SW480 (cell line): ENCODE data around the gene DNASE1L2.

Experiments
- DNase-seq: peaks from one replicate; pipeline ENCODE4 v3.0.0-alpha.2; 2016; ENCODE audit warnings: low spot score

Gene DNASE1L2

DNA sequence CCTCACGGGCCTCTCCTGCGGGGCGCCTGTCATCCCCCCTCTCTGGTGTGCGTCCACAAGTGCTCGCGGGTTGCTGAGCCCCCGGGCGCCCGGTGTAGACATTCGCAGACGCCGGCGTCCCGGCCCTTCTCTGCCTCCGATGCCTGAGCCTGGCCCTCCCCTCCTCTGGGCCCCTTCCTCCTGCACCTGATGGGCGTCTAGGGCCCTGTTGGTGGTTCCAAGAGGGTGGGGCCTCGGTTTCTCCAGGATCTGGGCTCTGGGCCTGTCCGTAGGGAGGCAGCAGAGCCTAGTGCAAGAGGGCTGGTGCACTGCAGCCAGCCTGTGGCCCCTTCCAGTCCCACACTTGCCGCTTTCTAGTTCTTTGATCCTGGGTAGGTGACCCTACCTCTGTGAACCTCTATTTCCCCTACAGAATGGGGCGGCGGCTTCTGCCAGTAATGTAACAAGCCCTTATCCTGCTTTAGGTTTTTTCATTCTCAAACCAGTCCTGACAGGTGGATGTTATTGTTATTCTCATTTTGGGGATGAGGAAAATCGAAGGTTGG lies 12.2 kb upstream of the DNASE1L2 start:
- DNase-seq = peak; percentile 64

DNA sequence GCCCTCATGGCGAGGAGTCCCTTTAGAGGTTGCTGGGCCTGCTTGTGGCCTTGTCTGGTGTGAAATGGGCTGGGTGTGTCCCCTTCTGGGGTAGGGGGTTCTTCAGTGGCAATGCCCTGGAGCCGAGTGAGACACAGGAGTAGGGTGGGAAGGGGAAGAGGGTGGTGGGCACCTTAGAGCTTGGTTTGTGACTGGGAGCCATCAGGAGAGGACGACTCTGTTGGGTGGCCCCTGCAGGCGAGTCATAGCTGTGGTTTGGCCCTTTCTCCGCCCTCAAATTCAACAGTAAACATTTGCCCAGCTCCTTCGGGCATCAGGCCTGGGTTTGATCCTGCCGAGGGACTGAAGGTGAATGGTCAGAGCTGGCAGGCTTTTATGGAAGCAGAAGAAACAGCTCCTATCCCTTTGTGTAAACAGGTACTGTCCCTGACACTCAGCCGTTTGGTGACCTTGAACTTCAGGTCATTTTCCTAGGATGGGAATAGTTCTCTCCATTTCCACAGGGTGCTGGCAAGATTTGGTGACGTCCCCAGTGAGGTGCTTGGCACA lies 9.9 kb upstream of the DNASE1L2 start:
- peak; percentile 36 for DNase-seq

DNA sequence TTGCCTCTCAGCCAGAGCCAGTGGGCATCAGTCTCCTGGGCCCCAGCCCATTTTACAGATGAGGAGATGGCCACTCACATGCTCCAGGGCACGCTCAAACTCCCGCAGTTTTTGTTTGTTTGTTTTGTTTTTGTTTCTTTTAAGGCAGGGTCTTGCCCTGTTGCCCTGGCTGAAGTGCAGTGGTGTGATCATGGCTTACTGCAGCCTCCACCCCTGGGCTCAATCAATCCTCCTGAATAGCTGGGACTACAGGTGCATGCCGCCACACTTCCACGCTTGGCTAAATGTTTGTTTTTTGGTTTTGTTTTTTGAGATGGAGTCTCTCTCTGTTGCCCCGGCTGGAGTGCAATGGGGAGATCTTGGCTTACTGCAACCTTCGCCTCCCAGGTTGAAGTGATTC lies 9.3 kb upstream of the DNASE1L2 start:
- no peak for DNase-seq

DNA sequence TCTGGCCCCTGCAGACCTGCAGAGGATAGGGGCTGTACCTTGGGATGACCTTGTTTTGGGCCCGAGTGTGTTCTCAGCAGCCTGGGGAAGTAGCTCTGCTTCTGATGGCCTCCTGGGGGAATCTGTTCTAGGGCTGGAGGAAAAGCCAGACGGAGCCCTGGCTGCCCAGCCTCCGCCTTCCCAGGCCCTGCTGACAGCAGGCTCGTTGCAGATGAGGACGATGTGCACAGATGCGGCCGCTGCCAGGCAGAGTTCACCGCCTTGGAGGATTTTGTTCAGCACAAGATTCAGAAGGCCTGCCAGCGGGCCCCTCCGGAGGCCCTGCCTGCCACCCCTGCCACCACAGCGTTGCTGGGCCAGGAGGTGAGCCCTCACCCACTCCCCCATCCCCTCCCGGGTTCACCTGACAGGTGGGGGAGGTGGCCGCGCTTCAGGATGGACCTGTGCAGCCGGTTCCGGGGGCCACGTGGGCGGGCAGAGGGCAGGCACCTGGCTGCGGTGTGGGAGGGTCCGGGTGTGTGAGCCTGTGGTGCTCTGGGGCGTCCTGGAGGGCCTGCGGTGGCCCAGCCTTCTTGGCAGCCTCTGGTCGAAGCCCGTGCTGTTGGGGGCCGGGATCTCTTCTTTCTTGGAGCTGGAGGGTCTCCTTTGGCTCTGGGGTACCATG lies 8.0 kb upstream of the DNASE1L2 start:
- DNase-seq = no peak

DNA sequence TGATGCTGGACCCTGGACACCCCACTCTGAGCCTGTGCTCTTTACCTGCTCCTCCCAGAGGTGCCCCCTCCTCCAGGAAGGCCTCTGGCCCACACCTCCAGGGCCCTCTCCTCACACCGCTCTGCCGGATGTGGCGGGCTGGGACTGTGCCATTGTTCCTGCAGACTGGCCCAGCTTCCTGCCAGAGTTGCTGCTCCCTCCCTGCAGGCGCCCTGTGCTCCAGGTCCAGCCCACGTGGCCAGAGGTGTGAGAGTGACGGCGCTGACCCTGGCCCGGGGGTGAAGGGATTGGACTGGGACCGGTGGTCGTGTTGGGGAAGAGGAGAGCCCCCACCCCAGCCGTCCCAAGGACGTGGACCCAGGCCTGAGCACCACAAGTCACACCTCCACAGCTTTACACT lies 7.2 kb upstream of the DNASE1L2 start:
- DNase-seq = no peak

DNA sequence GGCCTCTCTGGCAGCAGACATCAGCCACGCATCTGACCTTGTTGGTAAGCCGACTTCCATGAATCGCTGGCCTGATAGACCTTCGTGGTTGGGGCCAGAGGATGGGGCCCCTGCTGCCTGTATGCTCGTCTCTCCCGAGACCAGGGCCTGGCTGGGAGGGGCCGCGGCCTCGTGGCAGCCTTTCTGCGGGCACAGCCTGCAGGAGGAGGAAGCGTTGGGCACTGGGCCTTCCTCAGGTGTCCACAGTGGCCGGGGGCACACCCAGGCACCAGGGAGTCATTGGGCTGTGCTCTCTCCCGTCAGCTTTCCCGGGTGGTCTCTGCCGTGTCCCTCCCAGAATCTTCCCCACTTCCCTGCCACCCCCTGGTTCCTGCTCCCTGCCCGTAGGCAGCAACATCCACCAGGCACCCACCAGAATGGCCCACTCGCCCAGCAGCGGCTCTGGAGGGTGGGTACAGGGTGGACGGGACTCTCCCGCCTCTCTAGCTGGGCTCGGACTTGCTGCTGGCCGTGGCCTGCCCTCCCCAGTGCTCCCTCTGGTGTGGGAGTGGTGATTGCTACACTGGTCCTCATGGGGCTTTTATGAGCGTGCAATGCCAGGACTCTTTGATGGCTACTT lies 6.5 kb upstream of the DNASE1L2 start:
- DNase-seq = no peak

DNA sequence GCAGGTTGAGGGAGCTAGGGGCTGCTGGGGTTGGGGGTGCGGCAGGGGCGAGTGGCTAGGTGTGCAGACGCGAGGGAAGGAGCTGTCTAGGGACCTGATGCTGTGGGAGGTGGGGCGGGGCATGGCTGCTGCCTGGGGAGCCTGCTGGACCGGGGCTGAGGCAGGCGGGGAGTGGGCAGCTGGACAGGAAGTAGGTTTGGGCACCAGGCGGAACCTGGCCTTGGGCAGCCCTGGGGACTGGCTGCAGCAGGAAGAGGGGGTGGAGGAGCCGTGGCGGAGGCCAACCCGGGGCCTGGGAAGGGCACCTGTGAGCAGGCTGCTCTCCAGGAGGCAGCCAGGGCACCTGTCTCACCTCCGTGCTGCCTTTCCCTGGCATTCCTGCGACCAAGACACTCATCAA lies 5.9 kb upstream of the DNASE1L2 start:
- DNase-seq = no peak

DNA sequence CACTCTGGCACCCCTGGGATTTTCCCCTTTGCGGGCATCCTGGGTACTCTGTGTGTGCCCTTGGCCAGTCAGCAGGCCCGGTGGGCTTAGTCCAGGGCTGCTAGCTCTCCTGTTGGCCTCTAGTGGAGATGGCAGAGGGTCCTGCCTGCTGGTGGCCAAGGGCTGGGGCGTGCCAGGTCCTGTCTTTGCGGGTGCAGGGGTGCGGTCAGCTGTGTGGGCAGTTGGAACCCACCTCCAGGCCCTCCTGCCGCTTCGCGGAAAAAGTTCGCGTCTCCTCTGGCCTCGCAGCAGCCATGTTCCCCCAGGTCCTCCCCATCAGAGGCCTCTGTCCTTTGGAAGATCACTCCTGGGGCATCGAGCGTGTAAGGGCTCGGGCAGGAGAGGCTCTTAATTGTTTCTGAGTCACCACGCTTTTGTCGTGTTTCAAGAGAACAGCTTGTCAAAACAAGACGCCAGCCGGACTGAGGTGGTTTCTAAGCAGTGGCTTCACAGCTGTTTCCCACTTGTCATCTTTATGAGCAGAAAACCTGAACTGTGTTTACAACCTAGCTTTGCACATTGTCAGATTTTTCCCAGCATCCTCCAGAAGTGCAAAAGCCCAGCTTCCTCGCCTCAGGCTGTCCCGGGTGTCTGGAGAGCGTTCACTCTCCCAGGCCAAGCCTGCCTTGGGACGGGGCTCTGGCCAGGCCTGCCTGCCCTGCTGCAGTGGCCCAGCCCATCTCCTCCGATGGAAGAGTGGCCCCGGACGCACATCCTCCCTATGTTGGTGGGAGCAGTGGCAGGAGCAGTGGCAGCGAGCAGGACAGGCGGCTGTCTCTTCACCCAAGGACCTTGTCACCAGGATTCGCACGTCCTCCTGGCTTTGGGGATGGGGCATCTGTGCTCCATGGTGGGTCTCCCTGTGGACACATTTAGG lies 5.0 kb upstream of the DNASE1L2 start:
- DNase-seq = no peak

DNA sequence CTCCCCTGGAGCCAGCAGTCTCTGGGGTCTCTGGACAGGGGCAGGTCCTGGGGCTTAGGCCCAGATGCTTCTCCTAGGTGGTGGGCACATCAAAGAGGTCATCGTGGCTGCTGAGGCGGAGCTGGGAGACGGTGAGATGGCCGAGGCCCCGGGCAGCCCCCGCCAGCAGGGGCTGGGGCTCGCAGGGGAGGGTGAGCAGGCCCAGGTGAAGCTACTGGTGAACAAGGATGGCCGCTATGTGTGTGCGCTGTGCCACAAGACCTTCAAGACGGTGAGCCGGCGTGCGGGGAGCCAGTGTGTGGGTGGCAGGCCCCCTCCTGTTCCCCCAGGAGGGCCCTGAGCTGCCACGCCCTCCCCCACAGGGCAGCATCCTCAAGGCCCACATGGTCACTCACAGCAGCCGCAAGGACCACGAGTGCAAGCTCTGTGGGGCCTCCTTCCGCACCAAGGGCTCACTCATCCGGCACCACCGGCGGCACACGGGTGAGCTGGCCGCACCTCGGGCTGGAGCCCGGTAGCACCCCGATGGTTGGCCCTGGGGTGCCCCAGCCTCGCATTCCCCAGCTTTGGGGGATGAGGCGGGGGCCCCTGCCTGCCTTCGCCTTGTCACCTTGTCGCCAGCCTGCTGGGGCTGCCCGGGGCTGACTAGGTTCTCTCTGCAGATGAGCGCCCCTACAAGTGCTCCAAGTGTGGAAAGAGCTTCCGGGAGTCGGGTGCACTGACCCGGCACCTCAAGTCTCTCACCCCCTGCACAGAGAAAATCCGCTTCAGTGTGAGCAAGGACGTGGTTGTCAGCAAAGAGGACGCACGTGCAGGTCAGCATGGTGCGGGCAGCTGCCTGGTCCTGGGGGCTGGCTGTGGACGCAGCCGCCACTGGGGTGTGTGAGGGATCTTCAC lies 3.9 kb upstream of the DNASE1L2 start:
- no peak for DNase-seq

DNA sequence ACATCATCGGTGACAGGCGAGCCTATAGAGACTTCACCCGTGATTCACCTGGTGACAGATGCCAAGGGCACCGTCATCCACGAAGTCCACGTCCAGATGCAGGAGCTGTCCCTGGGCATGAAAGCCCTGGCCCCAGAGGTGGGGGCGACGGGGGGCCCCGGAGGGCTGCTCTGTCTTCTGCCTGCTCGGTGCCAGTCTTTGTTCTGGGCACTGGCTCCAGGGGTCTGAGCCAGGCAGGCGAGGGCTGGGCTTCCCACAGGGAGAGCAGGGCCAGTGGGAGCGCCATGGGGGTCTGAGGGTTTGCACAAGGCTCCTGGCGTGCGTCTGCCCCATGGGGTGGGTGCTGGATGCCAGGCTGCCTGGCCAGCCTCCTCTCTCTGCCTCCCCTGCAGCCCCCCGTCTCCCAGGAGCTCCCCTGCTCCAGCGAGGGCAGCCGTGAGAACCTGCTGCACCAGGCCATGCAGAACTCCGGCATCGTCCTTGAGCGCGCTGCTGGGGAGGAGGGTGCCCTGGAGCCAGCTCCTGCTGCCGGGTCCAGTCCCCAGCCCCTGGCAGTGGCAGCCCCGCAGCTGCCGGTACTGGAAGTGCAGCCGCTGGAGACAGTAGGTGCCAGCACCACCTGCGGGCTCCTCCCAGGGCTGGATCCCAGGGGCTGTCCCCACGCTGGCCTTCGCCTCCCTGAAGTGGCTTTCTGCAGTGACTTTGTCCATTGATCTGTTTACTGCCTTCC lies 3.0 kb upstream of the DNASE1L2 start:
- no peak for DNase-seq

DNA sequence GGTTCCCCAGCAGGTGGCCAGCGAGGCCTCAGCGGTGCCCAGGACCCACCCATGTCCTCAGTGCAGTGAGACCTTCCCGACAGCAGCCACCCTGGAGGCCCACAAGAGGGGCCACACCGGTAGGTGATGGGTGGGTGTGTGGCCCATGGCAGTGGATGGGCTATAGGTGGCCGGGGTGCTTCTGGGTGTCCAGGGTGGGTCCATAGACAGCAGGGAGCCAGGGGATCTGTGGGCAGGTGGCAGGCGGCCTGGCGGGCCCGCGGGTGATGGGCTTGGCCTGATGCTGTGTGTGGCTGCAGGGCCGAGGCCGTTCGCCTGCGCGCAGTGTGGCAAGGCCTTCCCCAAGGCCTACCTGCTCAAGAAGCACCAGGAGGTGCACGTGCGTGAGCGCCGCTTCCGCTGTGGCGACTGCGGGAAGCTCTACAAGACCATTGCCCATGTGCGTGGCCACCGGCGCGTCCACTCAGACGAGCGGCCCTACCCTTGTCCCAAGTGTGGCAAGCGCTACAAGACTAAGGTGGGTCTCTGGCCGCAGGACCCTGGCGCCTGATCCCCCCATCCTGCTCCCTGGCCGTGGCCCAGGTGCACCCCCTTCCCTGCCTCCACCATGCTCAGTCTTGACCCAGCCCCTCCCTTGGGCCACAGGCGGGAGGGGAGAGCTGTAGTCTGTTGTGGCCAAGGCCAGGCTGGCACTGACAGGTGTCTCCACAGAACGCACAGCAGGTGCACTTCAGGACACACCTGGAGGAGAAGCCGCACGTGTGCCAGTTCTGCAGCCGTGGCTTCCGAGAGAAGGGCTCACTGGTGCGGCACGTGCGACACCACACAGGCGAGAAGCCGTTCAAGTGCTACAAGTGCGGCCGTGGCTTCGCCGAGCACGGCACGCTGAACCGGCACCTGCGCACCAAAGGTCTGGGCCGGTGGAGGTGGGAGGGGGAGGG lies 2.1 kb upstream of the DNASE1L2 start:
- no peak for DNase-seq

DNA sequence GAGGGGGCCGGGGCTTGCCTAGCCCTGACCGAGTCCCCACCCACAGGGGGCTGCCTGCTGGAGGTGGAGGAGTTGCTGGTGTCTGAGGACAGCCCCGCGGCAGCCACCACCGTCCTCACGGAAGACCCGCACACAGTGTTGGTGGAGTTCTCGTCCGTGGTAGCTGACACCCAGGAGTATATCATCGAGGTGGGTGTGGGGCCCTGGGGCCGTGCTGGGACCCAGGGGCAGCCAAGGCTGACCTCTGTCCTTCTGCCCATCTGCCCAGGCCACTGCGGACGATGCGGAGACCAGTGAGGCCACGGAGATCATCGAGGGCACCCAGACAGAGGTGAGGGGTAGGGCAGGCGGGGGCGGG lies 1.5 kb upstream of the DNASE1L2 start:
- DNase-seq = no peak

DNA sequence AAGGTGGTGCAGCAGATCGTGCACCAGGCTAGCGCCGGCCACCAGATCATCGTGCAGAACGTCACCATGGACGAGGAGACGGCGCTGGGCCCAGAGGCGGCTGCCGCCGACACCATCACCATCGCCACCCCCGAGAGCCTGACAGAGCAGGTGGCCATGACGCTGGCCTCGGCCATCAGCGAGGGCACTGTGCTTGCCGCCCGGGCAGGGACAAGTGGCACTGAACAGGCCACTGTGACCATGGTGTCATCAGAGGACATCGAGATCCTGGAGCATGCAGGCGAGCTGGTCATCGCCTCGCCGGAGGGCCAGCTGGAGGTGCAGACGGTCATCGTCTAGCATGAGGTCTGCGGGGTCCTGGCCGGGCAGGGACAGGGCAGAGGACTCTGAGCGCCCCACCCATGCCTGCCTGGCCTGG lies 1.0 kb upstream of the DNASE1L2 start:
- DNase-seq = no peak

DNA sequence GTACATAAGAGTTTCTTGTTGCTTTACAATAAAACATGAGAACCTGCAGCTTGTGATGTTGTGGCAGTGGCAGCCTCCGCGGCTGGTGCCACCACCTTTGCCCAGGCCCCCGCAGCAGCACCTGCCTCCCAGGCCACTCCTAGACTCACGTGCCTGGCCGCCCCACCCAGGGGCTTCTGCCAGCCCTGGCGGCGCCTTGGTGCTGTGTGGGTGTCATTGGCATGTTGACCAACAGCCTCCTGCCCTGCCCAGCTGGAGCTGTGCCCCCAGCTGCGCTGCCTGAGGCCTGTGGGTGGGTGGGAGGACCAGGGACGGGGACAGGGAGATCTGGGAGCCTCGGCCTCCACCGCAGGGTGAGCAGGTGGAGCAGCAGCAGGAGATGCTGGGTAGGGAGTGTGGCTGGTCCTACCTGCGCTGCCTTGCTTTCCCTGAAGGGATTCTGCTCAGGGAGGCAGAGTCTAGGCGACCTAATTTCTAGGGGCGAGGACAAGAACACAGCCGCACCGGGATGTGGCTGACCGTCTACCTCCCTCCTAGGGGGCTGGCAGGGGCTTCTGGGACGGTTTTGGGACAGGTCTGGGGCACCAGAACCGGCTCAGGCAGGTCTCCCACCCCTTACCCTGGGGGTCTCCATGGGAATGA lies 428 bp upstream of the DNASE1L2 start:
- DNase-seq = peak; percentile 62

DNA sequence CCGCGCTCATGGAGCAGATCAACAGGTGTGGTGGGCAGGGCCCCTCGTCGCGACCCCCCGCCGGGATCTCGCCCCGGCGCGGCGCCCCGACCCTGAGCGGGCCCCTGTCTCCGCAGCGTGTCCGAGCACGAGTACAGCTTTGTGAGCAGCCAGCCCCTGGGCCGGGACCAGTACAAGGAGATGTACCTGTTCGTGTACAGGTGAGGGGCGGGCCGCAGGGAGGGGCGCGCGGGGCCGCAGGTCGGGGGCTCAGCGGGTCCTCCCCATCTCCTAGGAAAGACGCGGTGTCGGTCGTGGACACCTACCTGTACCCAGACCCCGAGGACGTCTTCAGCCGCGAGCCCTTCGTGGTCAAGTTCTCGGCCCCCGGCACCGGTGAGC lies 848 bp downstream of the DNASE1L2 start:
- no peak for DNase-seq

DNA sequence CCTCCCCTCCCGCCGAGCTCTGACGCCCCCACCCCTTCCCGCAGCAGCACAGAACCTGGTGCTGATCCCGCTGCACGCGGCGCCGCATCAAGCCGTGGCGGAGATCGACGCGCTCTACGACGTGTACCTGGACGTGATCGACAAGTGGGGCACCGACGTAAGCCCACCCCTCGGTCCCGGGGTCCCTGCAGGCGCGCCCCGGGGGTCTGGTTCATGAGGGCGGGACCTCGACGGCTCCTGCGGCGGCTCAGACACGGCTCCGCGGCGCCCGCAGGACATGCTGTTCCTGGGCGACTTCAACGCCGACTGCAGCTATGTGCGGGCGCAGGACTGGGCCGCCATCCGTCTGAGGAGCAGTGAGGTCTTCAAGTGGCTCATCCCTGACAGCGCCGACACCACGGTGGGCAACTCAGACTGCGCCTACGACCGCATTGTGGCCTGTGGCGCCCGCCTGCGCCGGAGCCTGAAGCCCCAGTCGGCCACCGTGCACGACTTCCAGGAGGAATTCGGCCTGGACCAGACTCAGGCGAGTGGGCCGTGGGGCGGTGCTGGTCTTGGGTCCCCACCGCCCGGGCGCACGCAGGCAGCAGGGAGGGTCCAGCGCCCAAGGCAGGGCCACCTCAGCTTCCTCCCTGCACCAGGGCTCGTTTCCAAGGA lies 1.4 kb downstream of the DNASE1L2 start:
- DNase-seq = no peak

DNA sequence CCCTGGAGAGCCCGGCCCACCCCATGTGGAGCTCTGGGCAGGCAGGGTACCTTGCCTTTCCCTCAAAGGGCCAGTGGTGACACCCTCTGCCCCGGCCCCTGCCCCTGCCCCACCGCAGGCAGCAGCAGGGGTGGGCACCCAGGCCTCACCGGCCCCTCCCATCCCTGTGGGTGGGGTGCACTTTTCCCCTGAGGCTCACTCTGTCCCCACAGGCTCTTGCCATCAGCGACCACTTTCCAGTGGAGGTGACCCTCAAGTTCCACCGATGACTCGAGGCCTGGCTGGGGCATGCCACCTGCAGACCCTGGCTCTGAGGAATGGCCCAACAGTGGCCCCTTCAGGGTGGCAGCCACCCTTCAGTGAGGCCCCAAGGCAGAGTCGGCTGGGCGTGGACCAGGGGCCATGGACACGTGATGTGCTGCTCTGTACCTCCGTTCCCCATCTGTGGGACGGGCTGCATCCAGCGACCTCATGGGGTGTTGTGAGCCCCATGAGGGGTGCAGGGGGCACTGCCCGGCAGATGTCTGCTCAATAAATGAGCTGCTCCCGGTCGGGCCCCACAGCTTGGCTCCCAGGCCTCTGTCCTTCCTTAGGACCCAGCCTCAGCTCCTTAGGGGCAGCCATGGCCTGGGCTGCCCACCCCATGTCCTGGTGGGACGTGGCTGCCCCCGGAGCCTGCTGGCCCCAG lies 2.0 kb downstream of the DNASE1L2 start:
- no peak for DNase-seq
